ENCODE measurements around the gene RB1. TPM values are rescaled to one million over a fixed set of nuclear protein-coding genes. Genes with fewer than 3 reads are reported as not detected.
"Not testable (repeated sequence)": the region's sequence is repeated elsewhere in the genome, so short reads cannot be mapped to it uniquely, and the experiment has no call there.

Gene RB1
- polyA plus RNA-seq, 3 donors from 2014 or later = 14.4 to 30.2 (median 17.0) TPM

- not testable (repeated sequence) for H3K4me3 Mint-ChIP-seq; DNase-seq; H3K9me3 Mint-ChIP-seq; H3K27me3 Mint-ChIP-seq (ENCODE audit: low read depth in 3 of 3); H3K27ac Mint-ChIP-seq
- Mint-ChIP-seq H3K4me1 (peaks cover 1 to 14% of the 10 kb centered on the region in 2 donors), H3K36me3 (peaks cover 0 to 13% (median 12%) of the 10 kb centered on the region in 3 donors)
These were observed 35.6 kb downstream of the RB1 start for GRCh38 chr13:48339198-48339597.

- Mint-ChIP-seq H3K9me3 (peaks cover 0 to 2% (median 0%) of the 10 kb centered on the region in 6 donors), H3K36me3 (peaks cover 14 to 28% (median 17%) of the 10 kb centered on the region in 3 donors), H3K27ac (peak overlapping the region in 1 of 6 donors; percentile 42), H3K4me3 (no peak overlapping the region), H3K4me1 (peaks cover 4 to 5% of the 10 kb centered on the region in 2 donors), H3K27me3 (ENCODE audit: low read depth in 3 of 3) (no peaks in the 10 kb centered on the region)
- DNase-seq = no peak
These were observed 40.7 kb downstream of the RB1 start for GRCh38 chr13:48344264-48344663.

- Mint-ChIP-seq H3K36me3 (peaks cover 33 to 50% (median 37%) of the 10 kb centered on the region in 3 donors), H3K27me3 (ENCODE audit: low read depth in 3 of 3) (no peaks in the 10 kb centered on the region), H3K9me3 (no peaks in the 10 kb centered on the region), H3K4me1 (peaks cover 4 to 5% of the 10 kb centered on the region in 2 donors), H3K27ac (no peak overlapping the region), H3K4me3 (no peak overlapping the region)
- DNase-seq = no peak
These were observed 43.0 kb downstream of the RB1 start for GRCh38 chr13:48346583-48346982.

GRCh38 chr13:48349525-48349924, 46.0 kb downstream of the RB1 start:
- Mint-ChIP-seq H3K27ac (no peak overlapping the region), H3K4me1 (no peaks in the 10 kb centered on the region), H3K9me3 (peaks cover 1 to 22% (median 13%) of the 10 kb centered on the region in 6 donors), H3K36me3 (peaks cover 53 to 69% (median 61%) of the 10 kb centered on the region in 3 donors), H3K27me3 (ENCODE audit: low read depth in 3 of 3) (peaks cover 0 to 2% (median 0%) of the 10 kb centered on the region in 3 donors), H3K4me3 (no peak overlapping the region)
- DNase-seq = no peak

GRCh38 chr13:48353590-48353989, 50.0 kb downstream of the RB1 start:
- H3K27ac Mint-ChIP-seq = no peak overlapping the region
- peaks cover 0 to 2% (median 0%) of the 10 kb centered on the region in 3 donors for H3K27me3 Mint-ChIP-seq (ENCODE audit: low read depth in 3 of 3)
- H3K4me3 Mint-ChIP-seq = no peak overlapping the region
- H3K4me1 Mint-ChIP-seq = no peaks in the 10 kb centered on the region
- peaks cover 48 to 64% (median 58%) of the 10 kb centered on the region in 3 donors for H3K36me3 Mint-ChIP-seq
- peaks cover 1 to 30% (median 17%) of the 10 kb centered on the region in 6 donors for H3K9me3 Mint-ChIP-seq
- DNase-seq = no peak

GRCh38 chr13:48355524-48355923, 52.0 kb downstream of the RB1 start:
- H3K4me3 Mint-ChIP-seq; DNase-seq; H3K4me1 Mint-ChIP-seq; H3K27me3 Mint-ChIP-seq (ENCODE audit: low read depth in 3 of 3): not testable (repeated sequence)
- Mint-ChIP-seq H3K27ac (peak overlapping the region in 1 of 6 donors; percentile 41), H3K36me3 (peaks cover 37 to 54% (median 47%) of the 10 kb centered on the region in 3 donors), H3K9me3 (peaks cover 1 to 30% (median 17%) of the 10 kb centered on the region in 6 donors)

- peaks cover 1 to 30% (median 17%) of the 10 kb centered on the region in 6 donors for H3K9me3 Mint-ChIP-seq
- DNase-seq = no peak
- H3K27me3 Mint-ChIP-seq (ENCODE audit: low read depth in 3 of 3) = peaks cover 0 to 2% (median 0%) of the 10 kb centered on the region in 3 donors
- H3K4me3 Mint-ChIP-seq = no peak overlapping the region
- no peak overlapping the region for H3K27ac Mint-ChIP-seq
- no peaks in the 10 kb centered on the region for H3K4me1 Mint-ChIP-seq
- peaks cover 30 to 51% (median 36%) of the 10 kb centered on the region in 3 donors for H3K36me3 Mint-ChIP-seq
These were observed 53.2 kb downstream of the RB1 start for GRCh38 chr13:48356750-48357149.

- peaks cover 14 to 25% (median 21%) of the 10 kb centered on the region in 3 donors for H3K36me3 Mint-ChIP-seq
- H3K27ac Mint-ChIP-seq = no peak overlapping the region
- peaks cover 0 to 1% (median 0%) of the 10 kb centered on the region in 6 donors for H3K9me3 Mint-ChIP-seq
- no peak overlapping the region for H3K4me3 Mint-ChIP-seq
- H3K4me1 Mint-ChIP-seq = no peaks in the 10 kb centered on the region
- DNase-seq = no peak
- H3K27me3 Mint-ChIP-seq (ENCODE audit: low read depth in 3 of 3) = peaks cover 0 to 1% (median 0%) of the 10 kb centered on the region in 3 donors
These were observed 66.4 kb downstream of the RB1 start for GRCh38 chr13:48369988-48370387.

- DNase-seq = no peak
- no peak overlapping the region for H3K4me3 Mint-ChIP-seq
- H3K27ac Mint-ChIP-seq = no peak overlapping the region
- H3K4me1 Mint-ChIP-seq = no peaks in the 10 kb centered on the region
- H3K9me3 Mint-ChIP-seq = peaks cover 0 to 1% (median 0%) of the 10 kb centered on the region in 6 donors
- peaks cover 18 to 26% (median 22%) of the 10 kb centered on the region in 3 donors for H3K36me3 Mint-ChIP-seq
- peaks cover 0 to 1% (median 0%) of the 10 kb centered on the region in 3 donors for H3K27me3 Mint-ChIP-seq (ENCODE audit: low read depth in 3 of 3)
These were observed 67.3 kb downstream of the RB1 start for GRCh38 chr13:48370815-48371214.

- no peak for DNase-seq
- peaks cover 25 to 42% (median 37%) of the 10 kb centered on the region in 3 donors for H3K36me3 Mint-ChIP-seq
- H3K27ac Mint-ChIP-seq = no peak overlapping the region
These were observed 74.3 kb downstream of the RB1 start for GRCh38 chr13:48377857-48378256.

GRCh38 chr13:48380581-48380980, 77.0 kb downstream of the RB1 start:
- H3K36me3 Mint-ChIP-seq = peaks cover 17 to 40% (median 31%) of the 10 kb centered on the region in 3 donors
- H3K27ac Mint-ChIP-seq = no peak overlapping the region

More at GRCh38 chr13:48377857-48378256, 74.3 kb downstream of the RB1 start:
- Mint-ChIP-seq H3K27me3 (ENCODE audit: low read depth in 3 of 3) (no peaks in the 10 kb centered on the region), H3K9me3 (no peaks in the 10 kb centered on the region), H3K4me1 (no peaks in the 10 kb centered on the region), H3K4me3 (no peak overlapping the region)

GRCh38 chr13:48383384-48383783, 79.8 kb downstream of the RB1 start:
- peaks cover 12 to 35% (median 20%) of the 10 kb centered on the region in 3 donors for H3K36me3 Mint-ChIP-seq
- H3K27me3 Mint-ChIP-seq (ENCODE audit: low read depth in 3 of 3) = no peaks in the 10 kb centered on the region
- H3K4me1 Mint-ChIP-seq = no peaks in the 10 kb centered on the region
- no peaks in the 10 kb centered on the region for H3K9me3 Mint-ChIP-seq
- no peak overlapping the region for H3K4me3 Mint-ChIP-seq
- H3K27ac Mint-ChIP-seq = no peak overlapping the region
- no peak for DNase-seq

More at GRCh38 chr13:48380581-48380980, 77.0 kb downstream of the RB1 start:
- no peaks in the 10 kb centered on the region for H3K9me3 Mint-ChIP-seq
- no peaks in the 10 kb centered on the region for H3K4me1 Mint-ChIP-seq
- no peak for DNase-seq
- H3K27me3 Mint-ChIP-seq (ENCODE audit: low read depth in 3 of 3) = no peaks in the 10 kb centered on the region
- no peak overlapping the region for H3K4me3 Mint-ChIP-seq

GRCh38 chr13:48386816-48387215, 83.3 kb downstream of the RB1 start:
- no peak for DNase-seq
- Mint-ChIP-seq H3K27ac (no peak overlapping the region), H3K27me3 (ENCODE audit: low read depth in 3 of 3) (no peaks in the 10 kb centered on the region), H3K36me3 (peaks cover 0 to 27% (median 22%) of the 10 kb centered on the region in 3 donors), H3K4me3 (no peak overlapping the region), H3K9me3 (no peaks in the 10 kb centered on the region), H3K4me1 (no peaks in the 10 kb centered on the region)

GRCh38 chr13:48391257-48391656, 87.7 kb downstream of the RB1 start:
- Mint-ChIP-seq H3K9me3 (peaks cover 0 to 10% (median 5%) of the 10 kb centered on the region in 6 donors), H3K4me1 (no peaks in the 10 kb centered on the region), H3K27ac (peak overlapping the region in 2 of 6 donors; percentile 12 to 73), H3K27me3 (ENCODE audit: low read depth in 3 of 3) (peaks cover 0 to 2% (median 0%) of the 10 kb centered on the region in 3 donors), H3K4me3 (no peak overlapping the region), H3K36me3 (peaks cover 14 to 48% (median 44%) of the 10 kb centered on the region in 3 donors)
- DNase-seq = no peak

Data from immature natural killer cell (primary cell).